Stimulated activated CD4-positive, alpha-beta T cell treated with anti-CD3 and anti-CD28 coated beads, Interleukin-1b, Interleukin-23, amount 100 ng/mL, for 4 hours (primary cell): Measurements from ENCODE around the gene PRICKLE2.

Experiments
- DNase-seq, 2 donors: peaks; one replicate each; pipeline ENCODE4 v3.0.0-alpha.2; 2020; ENCODE audit warnings: low read depth in 2 of 2

PRICKLE2 gene, protein sequence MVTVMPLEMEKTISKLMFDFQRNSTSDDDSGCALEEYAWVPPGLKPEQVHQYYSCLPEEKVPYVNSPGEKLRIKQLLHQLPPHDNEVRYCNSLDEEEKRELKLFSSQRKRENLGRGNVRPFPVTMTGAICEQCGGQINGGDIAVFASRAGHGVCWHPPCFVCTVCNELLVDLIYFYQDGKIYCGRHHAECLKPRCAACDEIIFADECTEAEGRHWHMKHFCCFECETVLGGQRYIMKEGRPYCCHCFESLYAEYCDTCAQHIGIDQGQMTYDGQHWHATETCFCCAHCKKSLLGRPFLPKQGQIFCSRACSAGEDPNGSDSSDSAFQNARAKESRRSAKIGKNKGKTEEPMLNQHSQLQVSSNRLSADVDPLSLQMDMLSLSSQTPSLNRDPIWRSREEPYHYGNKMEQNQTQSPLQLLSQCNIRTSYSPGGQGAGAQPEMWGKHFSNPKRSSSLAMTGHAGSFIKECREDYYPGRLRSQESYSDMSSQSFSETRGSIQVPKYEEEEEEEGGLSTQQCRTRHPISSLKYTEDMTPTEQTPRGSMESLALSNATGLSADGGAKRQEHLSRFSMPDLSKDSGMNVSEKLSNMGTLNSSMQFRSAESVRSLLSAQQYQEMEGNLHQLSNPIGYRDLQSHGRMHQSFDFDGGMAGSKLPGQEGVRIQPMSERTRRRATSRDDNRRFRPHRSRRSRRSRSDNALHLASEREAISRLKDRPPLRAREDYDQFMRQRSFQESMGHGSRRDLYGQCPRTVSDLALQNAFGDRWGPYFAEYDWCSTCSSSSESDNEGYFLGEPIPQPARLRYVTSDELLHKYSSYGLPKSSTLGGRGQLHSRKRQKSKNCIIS

GRCh38 chr3:64224826-64225610 lies at the start of gene PRICKLE2:
TSS of gene PRICKLE2 (minus strand) at chr3:64225466. CDS start at chr3:64198927, 26,539 bp downstream.
- DNase-seq: no peak

DNA sequence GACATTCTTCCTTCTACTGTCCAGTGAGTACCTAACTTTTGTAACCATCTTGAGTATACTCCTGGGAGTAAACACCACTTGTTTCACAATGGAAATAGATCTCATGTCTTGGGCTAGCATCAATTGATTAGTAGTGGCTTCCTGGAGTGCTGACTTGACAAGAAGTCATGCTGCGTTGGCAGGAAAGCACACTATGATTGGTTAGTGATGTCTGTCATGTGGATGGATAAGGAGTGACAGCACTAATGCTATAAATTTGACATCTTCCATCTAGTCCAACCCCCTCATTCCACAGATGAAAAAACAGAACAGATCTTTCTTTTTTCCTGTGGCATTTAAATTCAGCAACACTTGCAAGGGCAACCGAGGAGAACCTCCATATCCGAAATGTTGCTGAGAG lies 47.6 kb upstream of the PRICKLE2 start:
- no peak for DNase-seq

GRCh38 chr3:64272271-64272670 lies 47.0 kb upstream of the PRICKLE2 start:
- no peak for DNase-seq

DNA sequence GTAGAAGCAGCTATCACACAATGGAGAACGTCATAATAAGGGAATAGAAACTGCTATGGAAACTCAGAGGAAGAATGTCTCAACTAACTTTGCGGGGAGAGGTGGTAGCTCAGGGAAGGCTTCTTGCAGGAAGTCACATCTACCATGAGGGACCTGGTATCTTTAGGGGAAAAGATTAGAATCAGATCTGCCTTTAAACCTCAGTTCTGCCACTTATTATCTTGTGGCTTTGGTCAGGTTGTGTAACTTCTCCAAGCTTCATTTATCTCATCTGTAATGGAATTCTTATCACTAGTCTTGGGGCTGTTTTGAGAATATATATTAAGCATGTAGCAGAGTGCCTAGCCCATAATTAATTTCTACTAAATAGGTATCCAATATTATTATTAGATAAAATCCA lies 46.4 kb upstream of the PRICKLE2 start:
- DNase-seq: no peak

DNA sequence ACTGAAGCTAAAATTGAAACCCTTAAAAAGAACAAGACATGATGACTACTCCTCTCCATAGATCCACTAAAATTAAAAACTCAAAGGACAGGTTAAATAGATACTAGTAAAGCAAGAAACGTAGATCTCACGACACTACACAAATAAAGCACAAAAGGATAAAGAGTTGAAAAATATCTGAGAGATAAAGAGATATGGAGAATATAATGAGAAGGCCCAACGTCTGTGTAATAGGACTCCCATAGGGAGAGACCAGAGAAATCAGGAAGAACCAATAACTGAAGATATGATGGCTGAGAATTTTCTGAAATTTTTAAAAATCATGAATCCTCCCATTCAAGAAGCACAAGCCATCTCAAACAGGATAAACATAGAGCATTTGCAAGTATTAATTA lies 45.6 kb upstream of the PRICKLE2 start:
- DNase-seq: no peak

DNA sequence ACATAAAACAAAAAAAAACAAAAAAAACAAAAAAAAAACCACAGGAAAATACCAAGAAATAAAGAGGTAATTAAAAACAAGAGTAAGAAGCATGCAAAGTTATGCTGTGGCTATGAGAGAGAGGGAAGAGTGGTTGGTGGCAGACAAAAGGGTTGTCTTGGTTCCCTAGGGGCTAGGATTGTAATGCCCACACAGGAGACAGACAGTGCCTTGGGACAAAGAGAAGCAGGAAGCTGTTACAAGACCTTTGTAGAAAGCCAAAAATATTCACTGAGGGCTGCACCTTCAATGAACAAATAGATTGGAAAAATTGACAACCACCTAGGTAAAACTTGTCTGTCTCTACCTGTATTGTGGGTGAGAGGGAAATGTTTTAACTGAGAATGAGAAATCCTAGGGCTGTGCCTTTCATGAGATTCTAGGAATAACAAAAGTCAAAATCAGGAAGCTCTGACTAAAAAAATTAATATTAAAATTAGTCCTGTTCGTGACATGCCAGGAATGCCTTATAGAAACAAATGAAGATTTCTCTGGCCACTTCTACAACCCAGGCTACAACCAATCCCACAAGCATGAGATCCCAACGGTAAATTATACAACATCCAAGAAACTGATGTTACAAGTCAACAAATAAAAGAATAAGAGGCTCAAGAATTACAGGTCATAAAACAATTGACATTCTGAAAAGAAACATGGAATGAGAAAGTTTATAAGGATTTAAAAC lies 45.0 kb upstream of the PRICKLE2 start:
- DNase-seq: no peak

DNA sequence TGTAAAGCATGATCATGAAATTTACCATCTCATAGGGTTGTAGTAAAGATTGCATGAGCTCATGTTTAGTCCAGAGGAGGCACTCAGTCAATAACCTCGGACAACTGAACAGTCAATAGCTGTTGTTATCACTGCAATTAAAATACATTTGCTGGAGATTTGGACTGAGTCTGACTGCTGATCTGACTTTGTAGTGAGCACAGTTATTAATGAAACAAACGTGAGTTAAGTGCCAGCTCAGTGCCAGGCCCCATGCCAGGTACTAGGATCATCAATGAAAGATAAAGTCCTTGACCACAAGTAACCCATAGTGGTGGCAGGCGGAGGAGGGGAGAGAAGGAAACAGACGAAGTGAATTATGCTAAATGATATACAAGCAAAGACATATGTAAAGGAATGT lies 43.7 kb upstream of the PRICKLE2 start:
- DNase-seq: no peak

GRCh38 chr3:64267721-64268604 lies 42.7 kb upstream of the PRICKLE2 start:
- no peak for DNase-seq

- DNase-seq: no peak
Observed at GRCh38 chr3:64266983-64267382, 41.7 kb upstream of the PRICKLE2 start.

DNA sequence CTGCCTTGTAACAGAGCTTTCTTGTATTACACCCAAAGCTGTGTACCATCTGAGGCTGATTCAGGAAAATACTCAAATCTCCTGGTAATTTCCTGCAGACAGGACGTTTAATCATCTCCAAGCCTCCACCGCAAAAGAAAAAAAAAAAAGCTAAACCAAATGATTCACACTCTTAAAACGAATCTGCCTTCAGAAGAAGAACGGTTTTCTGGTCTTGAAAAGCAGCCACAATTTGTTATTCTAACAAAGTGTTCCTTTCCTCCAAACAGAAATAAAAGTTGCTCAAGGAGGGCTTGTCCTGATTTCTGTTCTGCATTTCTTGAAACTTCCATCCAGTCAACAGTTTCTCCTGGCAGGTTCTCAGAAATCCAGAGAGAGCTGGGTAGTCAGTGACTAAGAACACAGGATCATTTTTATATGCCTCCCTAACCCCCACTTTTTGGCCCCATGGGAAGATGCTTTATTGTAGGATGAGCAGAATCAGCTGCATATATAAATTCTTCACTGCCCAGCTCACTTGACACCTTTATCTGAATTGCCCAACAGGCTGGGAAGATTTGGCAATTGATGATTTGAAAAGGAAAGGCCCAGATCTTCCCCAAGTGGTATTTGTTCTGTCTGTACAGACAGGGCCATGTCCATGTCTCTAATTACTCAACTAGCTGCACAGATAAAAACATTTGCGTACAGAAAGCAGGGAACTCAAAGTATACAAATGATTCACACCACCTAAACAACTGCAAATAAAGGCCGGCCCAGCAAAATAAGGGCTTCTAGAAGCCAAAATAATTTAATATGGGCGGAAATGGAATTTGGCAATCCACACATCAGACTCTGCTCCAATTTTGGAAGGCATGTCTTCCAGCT lies 41.0 kb upstream of the PRICKLE2 start:
- no peak for DNase-seq

DNA sequence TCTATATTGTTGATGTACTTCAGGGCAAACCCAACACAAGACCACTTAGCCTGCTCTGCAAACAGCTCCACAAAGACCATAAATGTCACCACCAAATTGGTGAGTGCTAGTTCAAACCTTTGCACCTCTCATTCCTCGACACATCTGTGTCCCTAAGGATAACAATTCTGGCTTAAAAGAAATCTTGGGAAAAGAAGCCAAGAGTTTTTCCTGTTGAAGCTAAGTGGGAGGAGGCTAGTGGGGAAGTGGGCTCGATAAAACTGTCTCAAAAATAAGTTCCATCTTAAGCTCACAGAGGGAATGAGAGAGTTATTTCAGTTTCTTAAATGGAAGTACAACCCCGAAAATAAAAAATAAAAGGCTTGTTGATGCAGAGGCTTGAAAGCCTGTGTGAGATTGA lies 40.4 kb upstream of the PRICKLE2 start:
- no peak for DNase-seq

DNA sequence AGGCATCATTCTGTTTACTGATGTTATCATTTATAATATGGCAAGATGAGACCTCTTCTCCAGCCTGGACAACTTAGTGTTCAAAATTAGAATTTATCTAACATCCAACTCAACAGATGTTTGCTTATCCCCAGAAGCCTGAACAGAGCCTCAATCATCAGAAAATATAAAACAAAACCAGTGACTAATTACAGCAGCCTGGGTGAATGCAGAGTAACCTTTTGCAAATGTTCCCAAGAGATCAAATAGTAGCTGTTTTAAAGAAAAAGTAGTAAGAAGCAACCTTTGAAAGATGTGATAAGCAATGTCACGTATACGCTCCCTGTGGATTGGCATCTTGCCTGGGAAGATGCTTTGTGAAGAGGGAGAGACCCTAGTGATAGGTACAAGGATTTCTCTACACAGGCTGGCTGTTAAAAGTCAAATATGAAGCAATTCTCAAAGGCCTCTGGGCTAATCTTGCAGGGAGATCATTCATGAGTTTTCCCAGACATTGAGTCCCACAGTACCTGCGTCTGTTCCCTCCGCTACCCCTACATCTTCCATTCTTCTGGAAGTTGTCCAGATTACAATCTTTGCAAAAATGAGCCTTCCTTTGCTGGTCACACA lies 39.3 kb upstream of the PRICKLE2 start:
- no peak for DNase-seq

GRCh38 chr3:64262574-64263114 lies 37.4 kb upstream of the PRICKLE2 start:
- no peak for DNase-seq

DNA sequence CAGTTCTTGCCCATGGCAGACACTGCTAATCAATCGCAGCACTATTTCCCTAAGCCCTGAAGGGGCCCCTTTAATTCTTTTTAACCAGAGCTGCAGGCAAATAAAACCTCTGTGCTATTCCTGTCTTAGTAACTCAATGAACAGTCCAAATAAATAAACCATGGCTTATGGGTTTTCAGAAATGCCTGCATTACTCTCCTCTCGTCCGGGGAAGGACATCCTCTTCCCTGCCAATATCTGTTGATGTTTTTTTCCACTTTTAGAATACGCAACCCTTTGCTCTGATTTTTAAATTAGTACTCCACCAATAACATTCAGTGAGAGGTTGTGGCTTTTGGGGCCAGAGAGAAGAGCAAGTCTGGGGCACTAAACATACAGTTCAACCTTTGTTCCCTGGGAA lies 35.2 kb upstream of the PRICKLE2 start:
- DNase-seq: no peak

- DNase-seq: no peak
Observed at GRCh38 chr3:64259636-64260035, 34.4 kb upstream of the PRICKLE2 start.

DNA sequence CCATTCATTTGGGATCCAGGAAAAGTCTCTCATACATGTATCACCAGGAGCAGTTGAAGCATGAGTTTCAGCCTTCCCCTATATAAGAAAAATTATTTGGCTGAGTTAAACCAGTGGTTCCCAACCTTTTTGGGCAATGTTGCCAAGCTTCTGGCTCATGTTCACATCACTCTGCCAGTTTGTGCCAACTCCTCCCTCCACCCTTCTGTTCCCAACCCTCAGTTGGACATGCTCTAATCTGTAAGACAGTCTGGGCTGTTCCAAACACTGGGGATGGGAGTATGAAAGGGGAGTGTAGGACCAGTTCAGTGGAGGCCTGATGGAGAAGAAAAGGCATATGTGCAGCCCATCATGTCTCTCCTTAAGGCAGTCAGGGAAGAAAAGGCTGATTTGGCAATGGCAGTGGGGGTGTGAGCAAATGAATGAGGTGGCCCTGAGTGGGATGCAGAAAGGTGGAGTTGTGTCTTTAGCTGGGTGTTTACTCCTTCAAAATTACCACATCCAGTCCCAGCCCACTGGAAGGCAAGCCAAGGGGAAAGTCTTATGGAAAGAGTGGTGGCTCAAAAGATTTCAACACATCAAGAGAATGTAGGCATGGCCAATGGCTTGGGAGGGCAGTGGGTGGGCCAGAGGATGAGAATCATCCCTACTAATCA lies 32.0 kb upstream of the PRICKLE2 start:
- no peak for DNase-seq

- no peak for DNase-seq
Observed at GRCh38 chr3:64255741-64256340, 30.6 kb upstream of the PRICKLE2 start.

DNA sequence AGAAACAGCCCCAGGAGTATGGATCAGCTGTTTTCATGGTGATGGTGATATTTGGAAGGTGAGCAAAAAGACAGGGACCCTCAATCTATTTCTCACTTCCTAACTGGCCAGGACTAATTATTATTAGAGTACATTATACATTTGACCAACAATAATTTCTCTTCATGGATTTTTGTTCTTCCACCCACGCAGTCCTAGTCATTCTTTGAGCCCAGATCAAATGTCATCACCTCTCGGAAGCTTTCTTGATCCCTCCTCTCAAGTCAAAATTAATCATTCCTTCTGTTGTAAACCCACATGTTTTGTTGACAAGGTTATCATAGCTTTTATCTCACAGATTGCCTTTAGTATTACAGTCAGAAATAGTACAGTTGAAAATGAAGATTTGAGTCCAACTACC lies 29.2 kb upstream of the PRICKLE2 start:
- DNase-seq: no peak
